Measurements from ENCODE around the gene PLD3.

Gene PLD3

GRCh38 chr19:40335101-40335500 is 13.4 kb upstream of the PLD3 start:
- DNase-seq: no peak

GRCh38 chr19:40335855-40336600 is 12.5 kb upstream of the PLD3 start:
- DNase-seq: no peak

DNA sequence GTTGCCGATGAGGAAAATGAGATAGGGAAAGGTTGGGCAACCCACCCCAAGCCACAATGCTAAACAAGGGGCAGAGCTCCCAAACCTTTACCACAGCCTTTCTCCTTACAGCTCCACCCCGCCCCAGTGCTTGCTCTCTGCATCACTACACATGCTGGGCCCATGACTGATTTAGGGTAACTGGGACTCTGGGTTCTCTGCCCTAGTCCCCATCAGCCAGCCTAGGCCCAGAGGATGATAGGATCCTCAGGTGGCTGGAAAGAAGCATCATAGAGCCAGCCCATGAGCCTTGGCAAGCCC is 11.9 kb upstream of the PLD3 start:
- no peak for DNase-seq

DNA sequence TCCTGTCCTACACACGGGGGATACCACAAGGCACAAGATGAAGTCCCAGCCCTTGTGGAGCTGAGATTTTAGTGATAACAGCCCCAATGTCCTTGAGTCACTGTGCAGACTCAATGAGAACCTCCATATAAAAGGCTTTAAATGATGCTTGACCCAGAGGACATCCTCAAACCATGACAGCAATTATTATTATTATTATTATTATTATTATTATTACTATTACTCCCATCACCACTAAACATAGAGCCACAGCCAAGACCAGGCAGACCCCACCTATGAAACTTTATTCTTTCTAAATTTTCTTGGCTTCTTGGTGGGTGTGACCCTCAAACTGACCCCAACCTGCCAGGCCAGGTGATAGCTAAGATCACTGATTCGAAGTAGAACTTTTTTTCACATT is 11.4 kb upstream of the PLD3 start:
- DNase-seq: no peak

- no peak for DNase-seq
These were observed 10.9 kb upstream of the PLD3 start for GRCh38 chr19:40337594-40337993.

- DNase-seq: no peak
These were observed 9.3 kb upstream of the PLD3 start for GRCh38 chr19:40339018-40339728.

GRCh38 chr19:40341601-40342482 is 6.7 kb upstream of the PLD3 start:
- no peak for DNase-seq

- no peak for DNase-seq
These were observed 5.7 kb upstream of the PLD3 start for GRCh38 chr19:40342644-40343311.

- no peak for DNase-seq
These were observed 4.1 kb upstream of the PLD3 start for GRCh38 chr19:40344422-40344821.

GRCh38 chr19:40348961-40349507 is 539 bp downstream of the PLD3 start:
- DNase-seq: peak in 1 of 5 donors; percentile 28

DNA sequence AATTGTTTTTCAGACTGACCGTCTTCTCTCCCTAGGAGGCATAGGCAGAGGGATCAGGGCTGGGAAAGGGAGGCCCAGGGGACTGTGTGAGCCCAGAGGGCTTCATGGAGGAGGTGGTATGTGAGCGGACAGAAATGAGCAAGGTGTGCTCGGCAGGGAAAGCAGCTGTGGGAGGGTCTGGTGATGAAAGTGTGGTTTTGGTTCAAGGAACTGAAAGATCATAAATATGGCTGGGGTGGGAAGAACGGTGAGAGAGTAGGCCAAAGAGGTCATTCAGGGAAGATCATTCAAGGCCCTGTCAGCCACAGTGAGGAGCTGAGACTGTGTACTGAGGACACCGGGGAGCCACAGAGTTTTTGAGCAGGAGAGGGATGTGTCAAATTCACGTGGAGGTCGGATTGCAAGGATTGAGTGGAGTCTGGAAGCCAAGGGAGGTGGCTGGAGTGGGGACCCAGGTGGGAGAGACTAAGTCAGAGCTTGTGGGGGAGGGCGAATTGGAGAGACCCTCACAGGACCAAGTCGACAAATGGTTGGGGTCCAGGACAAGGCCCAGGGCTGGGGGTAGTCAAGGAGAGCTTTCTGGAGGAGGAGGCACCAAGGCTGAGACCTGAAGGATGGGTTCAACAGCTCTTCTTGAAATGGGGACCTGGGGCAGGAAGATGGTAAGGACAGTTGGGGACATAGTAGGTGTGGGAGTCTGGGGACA is 7.6 kb downstream of the PLD3 start:
- DNase-seq: no peak

DNA sequence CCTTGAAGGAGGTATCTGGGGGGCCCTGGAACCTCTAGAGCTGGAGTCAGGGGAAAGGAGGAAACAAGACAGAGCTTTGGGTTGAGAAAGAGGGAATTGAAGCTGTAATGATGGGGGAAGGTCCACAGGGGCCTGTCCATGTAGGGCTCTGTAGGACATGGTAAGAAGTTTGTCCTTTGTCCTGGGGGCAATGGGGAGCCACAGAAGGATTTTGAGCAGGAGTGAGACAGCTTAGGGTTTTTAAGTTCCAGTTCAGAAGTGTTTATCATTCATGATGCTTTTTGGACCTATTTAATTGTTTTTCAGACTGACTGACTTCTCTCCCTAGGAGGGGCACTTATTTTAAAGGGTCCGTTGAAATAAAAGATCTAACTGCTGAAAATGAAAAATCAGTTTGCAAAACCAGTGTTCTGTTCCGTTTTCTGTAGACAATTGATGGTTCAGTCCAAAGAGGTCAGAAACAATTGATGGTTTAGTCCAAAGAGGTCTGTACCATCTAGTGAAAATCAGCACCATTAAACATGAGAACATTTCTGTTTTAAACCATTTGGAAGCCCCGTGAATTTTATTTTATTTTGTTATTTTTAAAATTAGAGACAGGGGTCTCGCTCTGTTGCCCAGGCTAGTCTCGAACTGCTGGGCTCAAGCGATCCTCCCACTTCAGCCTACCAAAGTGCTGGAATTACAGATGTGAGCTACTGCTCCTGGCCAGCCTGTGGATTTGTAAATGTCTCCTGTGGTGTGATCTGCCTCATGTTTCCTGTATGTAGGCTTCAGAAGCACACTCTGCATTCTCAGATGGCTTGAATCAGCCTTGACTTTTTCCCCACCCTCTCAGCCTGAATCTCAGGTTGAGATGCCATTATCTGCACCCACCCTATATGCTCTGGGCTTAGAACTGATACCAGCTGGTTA is 8.4 kb downstream of the PLD3 start:
- DNase-seq: no peak

GRCh38 chr19:40357640-40358039 is 9.1 kb downstream of the PLD3 start:
- no peak for DNase-seq

DNA sequence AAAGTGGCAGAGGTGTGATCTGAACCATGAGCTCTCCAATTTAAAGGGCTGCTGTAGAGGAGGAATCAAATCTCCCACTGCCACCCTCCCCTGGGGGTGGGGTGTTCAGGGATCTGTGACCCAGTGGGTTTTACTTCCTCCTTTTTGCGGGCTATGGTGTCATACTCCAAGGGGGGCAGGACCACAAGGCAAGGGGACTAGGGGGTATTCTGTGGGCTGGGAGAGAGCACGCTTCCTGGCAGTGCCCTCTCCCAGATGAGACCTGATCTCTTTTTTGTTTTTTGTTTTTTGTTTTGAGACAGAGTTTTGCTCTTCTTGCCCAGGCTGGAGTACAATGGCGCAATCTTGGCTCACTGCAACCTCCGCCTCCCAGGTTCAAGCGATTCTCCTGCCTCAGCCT is 10.3 kb downstream of the PLD3 start:
- no peak for DNase-seq

DNA sequence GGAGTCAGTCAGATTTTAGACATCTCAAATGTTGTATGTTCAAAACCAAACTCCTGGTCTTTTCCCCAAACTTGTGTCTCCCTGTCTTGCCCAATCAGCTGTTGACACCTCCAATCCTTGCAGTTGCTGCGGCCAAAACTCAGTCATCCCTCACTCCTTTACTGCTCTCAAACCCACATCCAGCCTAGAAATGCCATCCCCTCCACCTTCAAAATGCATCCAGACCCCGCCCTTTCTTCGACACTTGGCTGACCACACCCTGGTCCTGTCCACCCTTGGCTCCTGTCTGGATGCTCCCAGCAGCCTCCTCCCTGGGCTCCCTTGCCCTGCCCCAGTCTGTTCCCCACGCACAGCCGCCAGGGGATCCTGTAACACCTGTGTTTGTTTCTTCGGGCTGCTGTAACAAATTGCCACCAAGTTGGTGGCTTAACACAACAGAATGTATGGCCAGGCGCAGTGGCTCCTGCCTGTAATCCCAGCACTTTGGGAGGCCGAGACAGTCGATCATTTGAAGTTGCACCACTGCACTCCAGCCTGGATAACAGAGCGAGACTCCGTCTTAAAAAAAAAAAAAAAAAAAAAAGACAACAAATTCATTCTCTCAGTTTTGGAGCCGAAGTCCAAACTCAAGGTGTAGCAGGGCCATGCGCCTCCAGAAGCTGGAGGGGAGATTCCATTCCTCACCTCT is 11.7 kb downstream of the PLD3 start:
- DNase-seq: no peak

DNA sequence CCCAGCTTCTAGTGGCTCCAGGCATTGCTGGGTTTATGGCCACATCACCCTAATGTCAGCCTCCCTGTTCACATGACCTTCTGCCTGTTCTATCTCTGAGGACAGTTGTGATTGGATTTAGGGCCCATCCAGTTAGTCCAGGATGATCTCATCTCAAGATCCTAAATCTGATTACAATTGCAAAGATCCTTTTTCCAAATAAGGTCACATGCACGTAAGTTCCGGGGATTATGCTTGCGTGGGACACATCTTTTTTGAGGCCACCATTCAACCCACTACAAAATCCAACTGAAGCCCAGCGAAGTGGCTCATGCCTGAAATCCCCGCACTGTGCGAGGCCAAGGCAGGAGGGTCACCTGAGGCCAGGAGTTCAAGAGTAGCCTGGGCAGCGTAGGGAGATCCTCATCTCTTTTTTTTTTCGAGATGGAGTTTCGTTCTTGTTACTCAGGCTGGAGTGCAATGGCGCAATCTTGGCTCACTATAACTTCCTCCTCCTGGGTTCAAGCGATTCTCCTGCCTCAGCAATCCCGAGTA is 12.3 kb downstream of the PLD3 start:
- DNase-seq: no peak

DNA sequence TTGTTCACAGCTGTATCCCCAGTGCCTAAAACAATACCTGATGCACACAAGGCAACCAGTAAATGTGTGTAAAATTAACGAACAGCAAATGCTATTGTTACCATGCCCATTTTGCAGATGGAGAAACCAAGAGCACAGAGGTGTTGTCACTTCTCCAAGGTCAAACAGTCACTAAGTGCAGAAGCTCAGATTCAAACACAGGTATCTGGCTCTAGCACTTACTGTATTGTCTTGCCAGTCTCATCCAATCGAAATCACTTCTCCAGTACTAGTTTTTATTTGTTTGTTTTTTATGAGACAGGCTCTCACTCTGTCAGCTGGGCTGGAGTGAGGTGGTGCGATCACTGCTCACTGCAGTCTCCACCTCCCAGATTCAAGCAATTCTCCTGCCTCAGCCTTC is 13.7 kb downstream of the PLD3 start:
- DNase-seq: no peak

- DNase-seq: peak in 1 of 5 donors; percentile 23
These were observed 14.6 kb downstream of the PLD3 start for GRCh38 chr19:40363069-40363468.

- DNase-seq: no peak
These were observed 16.5 kb downstream of the PLD3 start for GRCh38 chr19:40365010-40365409.
